Epidermal melanocyte (primary cell): ENCODE measurements around the gene FAM174A.
"Not testable (repeated sequence)": the region's sequence is repeated elsewhere in the genome, so short reads cannot be mapped to it uniquely, and the experiment has no call there.

Source experiments
- DNase-seq: peaks from one replicate; pipeline ENCODE4 v3.0.0; 2011; ENCODE audit warnings: low spot score; ENCODE audit not compliant: insufficient read length

The FAM174A gene

DNA sequence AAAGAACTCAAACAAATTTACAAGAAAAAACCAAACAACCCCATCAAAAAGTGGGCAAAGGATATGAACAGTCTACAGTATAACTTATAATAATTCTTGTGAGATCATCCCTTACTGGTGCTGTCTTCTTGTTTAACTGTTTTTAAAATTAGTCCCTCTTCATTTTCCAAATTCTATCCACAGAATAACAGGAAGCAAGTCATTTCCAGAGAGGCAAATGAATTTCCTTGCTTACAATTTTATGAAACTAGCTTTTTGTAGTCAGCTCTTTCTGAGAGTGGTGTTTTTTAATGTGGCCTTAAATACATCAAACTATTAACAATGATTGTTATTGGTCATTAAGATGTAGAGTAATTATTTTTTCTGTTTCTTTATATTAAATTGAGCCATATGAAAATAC lies 40.6 kb downstream of the FAM174A start:
- DNase-seq = no peak

DNA sequence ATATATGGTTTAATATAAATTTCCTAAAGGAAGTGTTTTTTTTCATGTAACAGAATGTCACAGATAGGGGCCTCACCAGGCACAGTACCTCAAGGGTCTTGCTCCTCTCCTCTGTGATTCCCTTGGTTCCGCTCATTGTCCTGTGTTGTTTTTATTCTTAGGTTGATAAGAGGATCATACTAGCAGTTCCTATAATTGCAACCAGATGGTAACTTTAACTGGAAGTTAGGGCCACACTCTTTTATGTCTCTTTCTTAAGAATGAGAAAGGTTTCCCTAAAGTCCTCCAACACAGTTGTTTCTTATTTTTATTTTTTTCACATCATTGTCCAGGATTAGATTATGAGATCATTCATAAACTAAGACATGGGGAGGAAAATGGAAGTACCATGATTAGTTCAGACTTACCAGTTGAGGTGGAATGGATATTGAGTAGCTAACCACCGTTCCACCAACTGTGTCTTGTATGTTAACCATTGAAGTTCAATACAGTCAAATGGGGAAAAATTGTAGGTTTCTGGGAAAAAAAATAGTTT lies 41.1 kb downstream of the FAM174A start:
- no peak for DNase-seq

DNA sequence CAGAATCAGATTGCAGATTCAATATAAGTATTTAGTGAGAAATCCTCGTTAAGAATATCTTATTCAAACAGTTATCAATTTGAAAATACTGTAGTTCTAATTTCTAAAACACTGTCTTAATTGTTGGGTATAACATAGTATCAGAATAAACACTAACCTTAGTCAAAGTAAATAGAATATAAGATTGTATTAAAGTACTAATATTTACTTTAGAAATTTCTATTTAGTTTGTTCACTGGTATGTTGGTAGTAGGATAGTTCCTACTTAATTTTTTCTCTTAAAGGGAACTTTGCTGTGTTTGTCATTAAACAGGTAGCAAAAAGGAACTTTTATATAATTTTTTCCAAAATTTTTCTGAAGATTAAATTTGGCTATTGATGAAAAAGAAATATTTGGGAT lies 42.3 kb downstream of the FAM174A start:
- no peak for DNase-seq

DNA sequence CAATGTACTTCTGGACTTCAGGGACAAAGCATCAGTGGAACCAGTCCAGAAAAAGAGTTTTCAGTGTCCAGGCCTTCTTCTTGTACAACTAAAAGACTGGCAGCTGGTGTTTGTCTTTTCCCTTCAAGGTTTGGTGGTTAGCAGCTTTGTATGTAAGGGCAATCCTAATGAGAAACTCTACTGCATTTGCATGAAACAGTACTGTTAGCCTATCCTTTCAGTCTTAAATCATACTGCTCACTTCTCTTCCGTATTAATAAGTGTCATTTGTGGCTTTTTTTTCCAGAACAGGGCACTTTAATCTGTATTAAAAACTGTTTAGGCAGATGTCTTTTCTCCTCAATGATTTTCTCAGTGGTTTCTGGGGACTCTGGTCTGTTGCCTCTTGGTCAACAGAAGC lies 48.9 kb downstream of the FAM174A start:
- no peak for DNase-seq

DNA sequence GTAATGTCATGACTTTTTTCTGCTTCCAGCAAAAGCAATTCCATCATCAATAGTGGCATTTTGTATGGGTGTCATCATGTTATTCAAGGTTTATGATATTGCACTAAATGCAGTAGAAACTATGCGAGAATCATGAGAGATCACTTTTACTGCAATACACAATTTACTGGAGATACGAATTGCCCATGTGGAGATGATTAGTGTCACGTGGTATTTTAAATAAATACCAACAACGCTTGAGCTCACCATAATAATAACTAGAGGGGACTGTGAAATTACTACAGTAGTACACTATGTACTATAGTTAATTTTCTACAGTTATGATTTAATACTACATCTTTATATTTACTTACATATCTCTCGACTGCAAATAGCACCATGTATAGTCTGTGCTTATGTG lies 49.7 kb downstream of the FAM174A start:
- DNase-seq = no peak

DNA sequence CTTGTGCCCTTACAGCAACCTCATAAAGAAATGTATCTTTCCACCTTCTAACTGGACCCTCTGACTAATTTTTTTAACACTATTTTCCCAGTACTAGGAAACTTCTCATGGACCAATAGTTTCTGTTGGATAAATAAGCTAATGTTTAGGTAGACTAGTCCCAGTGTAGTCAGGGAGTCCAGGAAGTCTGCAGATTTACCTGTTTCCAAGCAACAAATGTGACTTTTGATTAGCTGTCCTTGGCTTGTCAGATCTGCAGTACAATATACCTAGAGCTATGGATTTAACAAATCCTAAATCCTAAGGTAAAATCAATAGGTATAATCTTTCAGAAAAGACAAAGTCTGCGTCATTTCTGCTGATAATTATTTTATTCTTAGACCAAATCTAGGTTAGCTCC lies 55.7 kb downstream of the FAM174A start:
- no peak for DNase-seq

DNA sequence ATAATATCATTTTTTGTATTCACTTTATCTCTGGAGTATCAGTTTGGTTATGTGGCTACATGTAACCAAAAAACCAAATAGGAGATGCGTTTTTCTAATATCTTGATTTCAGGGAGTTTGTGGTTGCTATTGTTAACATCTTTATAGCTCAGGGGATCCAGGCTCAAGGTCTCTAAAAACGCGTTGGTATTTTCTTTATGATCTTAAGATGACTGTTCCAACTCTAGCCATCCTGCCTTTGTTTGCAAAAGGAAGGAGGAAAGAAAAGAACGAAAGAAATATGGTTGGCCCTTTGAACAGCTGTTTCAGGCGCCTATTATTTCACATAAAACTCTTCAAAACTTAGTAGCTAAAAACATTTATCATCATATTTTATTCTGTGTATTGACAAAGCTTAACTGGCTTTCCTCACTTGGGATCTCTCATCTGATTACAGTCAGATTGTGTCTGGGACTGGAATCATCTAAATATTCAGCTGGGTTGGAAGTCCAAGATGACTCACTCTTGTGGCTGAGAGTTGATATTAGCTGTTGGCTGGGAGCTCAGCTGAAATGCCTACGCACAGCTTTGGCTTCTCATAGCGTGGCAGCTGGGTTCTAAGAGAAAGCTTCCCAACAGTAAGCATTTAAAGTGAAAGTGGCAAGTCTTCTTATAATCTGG lies 60.1 kb downstream of the FAM174A start:
- DNase-seq = peak; percentile 70

DNA sequence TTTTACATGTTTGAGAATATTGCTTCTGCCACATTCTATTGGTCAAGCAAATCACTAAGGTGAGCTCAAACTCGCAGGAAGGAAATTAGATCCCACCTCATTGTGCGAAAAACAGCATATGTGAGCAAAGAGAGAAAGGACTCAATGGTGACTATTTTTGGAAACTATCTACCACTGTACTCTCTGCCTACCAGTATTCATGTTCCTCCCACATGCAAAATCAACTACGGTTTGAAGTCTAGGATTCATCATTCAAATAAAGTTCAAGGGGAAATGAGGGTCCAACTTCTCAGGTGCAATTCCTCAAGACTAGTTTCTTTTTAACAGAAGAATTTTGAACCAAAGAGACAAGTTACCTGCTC lies 60.6 kb downstream of the FAM174A start:
- no peak for DNase-seq

DNA sequence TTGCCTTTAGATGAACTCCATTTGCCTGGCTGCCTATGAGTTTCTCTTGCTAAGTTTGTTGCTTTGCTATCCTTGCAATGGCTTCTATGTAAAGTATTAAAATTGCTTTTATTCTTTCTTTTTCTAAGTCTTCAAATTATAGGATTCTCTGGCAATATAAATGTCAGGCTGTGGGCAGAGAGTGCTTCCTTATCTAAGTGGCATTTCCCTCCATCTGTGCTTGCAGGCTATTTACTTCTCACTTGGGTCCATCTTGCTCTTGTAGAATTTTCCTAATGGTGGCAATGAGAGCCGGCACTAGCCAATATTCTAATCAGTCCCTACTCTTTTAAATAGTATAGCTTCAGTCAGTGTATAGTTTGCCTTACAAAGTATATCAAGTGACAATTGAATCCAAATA lies 63.3 kb downstream of the FAM174A start:
- DNase-seq = no peak

DNA sequence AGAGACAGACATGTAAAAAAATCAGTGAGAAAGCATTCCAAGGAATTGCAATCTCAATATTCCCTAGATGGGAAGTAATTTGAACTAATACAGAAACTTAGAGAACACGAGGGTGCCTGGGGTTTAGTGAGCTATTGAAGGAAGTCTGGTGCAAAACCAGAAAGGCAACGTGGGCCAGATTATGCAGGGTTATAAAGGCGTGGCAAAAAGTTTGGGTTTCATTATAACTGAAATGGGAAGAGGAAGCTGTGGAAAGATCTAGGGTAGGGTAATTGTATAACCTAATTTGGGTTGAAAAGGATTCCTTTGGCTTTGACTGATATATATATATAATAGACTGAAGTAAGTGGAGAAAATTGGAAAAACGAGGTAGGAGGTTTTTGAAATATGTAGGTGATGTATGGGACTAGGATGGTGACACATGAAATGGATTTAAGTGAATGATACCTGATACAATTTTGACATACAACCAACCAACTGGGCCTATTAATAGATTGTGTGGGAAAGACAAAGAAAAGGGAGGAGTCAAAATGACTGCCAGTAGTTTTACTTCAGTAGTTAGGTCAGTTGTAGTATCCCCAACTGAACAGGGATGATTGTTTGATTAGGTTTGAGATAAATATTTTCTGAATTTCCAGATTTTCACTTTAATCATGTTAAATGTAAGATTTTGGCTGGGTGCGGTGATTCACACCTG lies 65.3 kb downstream of the FAM174A start:
- DNase-seq = no peak

DNA sequence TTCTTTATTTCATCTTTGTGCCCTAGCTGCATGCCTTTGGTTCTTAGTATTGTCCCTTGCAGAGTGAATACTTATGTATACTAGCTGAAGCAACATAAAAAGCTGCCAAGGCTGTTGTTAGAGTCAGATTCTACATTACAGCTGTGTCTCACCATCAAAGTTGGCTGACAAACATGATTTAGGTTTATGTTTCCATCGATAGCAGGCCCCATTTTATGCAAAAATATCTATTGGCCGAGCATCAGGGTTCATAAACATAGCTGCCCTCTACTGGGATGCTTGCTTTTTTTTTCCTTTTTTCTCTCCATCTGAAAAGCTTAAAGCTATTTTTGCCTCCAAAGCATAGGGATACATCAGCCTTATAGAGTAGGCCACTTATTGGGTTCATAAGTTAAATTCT lies 68.0 kb downstream of the FAM174A start:
- DNase-seq = no peak

DNA sequence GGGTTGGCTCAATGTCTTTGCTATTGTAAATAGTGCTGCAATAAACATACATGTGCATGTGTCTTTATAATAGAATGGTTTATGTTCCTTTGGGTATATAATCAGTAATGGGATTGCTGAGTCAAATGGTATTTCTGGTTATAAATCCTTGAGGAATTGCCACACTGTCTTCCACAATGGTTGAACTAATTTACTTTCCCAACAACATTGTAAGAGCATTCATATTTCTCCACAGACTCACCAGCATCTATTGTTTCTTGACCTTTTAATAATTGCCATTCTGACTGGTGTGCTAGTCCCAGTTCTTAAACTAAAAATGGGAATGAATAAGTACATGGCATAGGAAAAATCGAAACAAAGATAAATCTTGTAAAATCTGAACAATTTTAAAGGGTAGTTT lies 68.8 kb downstream of the FAM174A start:
- DNase-seq = not testable (repeated sequence)

DNA sequence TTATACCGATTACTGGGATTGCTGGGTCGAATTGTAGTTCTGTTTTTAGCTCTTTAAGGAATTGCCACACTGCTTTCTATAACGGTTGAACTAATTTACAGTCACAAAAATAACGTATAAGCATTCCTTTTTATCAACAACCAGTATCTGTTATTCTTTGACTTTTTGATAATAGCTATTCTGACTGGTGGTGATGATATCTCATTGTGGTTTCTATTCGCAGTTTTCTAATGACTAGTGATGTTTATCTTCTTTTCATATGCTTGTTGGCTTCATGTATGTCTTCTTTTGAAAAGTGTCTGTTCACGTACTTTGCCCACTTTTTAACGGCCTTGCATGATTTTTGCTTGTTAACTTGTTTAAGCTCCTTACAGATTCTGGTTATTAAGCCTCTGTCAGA lies 74.4 kb downstream of the FAM174A start:
- DNase-seq = no peak

DNA sequence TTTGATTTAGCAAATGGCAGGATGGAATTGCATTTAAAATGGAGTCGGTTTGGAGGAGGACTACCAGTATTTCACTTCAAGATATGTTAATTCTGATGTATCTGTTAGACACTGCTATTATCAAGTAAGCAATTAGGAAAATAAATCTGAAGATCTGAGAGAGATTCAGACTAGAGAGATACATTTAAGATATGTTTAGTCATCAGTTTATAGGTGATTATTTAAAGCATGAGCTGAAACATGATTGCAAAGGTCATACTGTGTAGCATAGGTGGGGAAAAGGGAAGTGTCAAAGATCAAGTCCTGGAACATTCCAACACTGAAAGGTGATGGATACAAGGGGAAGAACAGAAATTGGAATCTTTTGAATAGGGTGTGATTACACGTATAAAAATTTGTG lies 79.1 kb downstream of the FAM174A start:
- DNase-seq = no peak

DNA sequence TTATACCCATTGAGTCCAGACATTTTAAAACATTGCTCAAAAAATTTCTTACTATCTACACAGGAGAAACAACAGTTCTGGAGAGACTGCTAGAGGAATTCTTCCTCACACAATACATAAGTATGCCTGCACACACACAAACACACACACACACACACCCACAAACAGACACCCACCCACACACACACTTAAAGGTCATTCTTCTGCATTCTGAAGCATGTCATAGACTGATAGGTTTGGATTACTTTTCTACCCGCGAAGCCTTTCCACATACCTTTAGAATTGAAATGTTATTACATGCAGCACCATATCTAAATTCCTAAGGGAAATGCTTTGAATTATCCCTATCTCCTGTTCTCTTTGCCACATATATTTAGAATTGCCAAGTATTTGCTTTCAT lies 80.2 kb downstream of the FAM174A start:
- DNase-seq = no peak

DNA sequence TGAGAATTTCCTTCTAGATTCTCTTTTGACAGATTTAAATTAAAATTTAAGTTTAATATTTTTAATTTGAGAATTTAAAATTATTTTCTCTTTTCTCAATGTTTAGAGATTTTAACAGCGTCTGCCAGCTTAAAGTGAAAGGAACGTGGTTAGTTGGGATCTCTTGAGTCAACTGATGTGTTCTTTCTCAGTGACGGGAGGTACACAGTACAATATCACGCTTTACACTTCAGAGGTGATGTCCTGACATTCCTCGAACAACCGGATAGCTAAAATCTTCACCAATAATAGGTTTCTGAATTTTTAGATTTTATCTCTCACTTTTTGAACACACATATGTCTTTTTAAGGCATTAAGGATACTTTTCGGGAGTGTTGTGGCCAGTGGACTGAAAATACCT lies 81.1 kb downstream of the FAM174A start:
- no peak for DNase-seq

DNA sequence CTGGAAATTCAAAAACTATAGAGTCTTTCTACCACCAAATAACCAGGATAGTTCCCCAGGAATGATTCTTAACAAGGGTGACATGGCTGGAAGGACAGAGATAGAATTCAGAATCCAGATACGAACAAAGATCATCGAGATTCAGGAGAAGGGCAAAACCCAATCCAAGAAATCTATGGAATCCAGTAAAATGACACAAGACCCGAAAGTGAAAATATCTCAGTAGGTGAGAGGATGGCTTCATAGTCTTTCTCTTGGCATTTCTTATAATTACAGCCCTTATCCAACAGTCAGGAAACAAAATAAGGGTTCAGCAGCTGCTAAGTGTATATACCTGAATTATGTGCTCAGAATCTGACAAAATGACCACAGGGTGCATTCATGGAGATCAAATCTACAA lies 81.8 kb downstream of the FAM174A start:
- DNase-seq = no peak

DNA sequence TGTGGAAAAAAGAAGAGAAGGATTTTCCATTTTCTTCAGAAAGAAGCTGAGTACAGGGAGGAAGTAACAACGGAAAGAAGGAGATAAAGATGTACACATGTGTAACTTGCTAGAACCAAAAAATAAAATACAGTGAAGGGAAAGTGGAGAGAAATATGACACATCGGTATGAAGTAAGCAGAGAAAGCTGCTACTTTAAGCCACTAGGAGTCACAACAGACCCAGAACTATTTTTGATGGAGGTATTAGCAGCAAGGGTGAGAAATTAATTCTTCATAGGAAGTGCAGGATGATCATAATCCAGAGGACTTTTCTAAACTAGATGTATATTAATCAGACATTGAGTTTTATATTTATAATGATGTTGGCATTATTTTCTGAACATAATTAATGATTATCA lies 88.5 kb downstream of the FAM174A start:
- no peak for DNase-seq

DNA sequence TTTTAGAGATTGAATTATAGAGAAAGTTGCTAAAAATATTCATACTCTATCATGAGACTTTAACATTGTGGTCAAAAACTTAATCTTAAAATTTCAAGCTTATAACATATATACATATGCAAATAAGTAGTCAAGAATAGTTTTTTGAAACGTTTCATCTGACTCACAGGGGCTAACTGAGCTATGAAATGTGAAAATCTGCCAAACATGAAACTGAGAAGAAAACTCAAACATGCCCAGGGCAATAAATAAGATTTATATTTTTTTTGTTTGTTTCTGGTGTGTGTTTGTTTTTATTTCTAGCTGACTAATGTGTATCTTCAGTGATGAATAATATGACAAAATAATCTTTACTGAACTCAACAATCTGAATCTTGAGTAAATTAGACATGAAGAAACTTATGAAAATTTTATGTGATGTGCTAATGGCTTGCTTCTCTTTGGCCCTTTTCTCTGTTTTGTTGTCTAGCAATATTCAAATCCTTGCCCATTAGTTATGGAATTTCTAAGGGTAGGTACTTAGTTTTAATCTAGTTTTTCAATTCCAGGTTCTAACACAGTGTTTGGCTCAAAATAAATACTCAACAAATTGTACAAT lies 99.9 kb downstream of the FAM174A start:
- no peak for DNase-seq
